Natural killer cell (primary cell): ENCODE data around the gene PRKAG2. TPM values are rescaled to one million over a fixed set of nuclear protein-coding genes. Genes with fewer than 3 reads are reported as not detected.

Experiments
- ATAC-seq, 3 donors: fragments of 150-1000 bp in 2 of 3; fragments of 200-7000 bp in 1 of 3; cut with Tn5 transposase; 1 replicate in 1 of 3; 2 replicates in 2 of 3; pipeline ENCODE4 v1.10.0; 2021; ENCODE audit warnings: mild to moderate bottlenecking in 2 of 3, moderate library complexity in 2 of 3
- DNase-seq, 2 donors: peaks; one replicate each; pipeline versions ENCODE4 v3.0.0 to v3.0.0-alpha.2; 2013 to 2021; ENCODE audit warnings: mixed read lengths in 1 of 2
- H3K27ac ChIP-seq: one replicate; pipeline ENCODE4 v1.5.1; 2013; ENCODE audit warnings: mild to moderate bottlenecking, low read length
- H3K27me3 ChIP-seq: one replicate; pipeline ENCODE4 v1.6.1; 2013; ENCODE audit warnings: low read length; ENCODE audit not compliant: control insufficient read depth, insufficient read depth
- H3K36me3 ChIP-seq: one replicate; pipeline ENCODE4 v1.6.1; 2013; ENCODE audit warnings: low read length; ENCODE audit not compliant: control insufficient read depth, insufficient read depth
- H3K4me1 ChIP-seq: one replicate; pipeline ENCODE4 v1.6.1; 2013; ENCODE audit warnings: low read length; ENCODE audit not compliant: control insufficient read depth, insufficient read depth
- H3K4me3 ChIP-seq: one replicate; pipeline ENCODE4 v1.5.1; 2013; ENCODE audit warnings: low read length
- H3K9me3 ChIP-seq: one replicate; pipeline ENCODE4 v1.6.1; 2013; ENCODE audit warnings: low read length; ENCODE audit not compliant: control insufficient read depth, insufficient read depth
- H3K27ac Mint-ChIP-seq, 2 donors: one replicate each; pipeline ENCODE4 v1.8.0; 2022; ENCODE audit warnings: mild to moderate bottlenecking in 2 of 2, mixed read lengths in 2 of 2, moderate library complexity in 1 of 2
- H3K27me3 Mint-ChIP-seq, 2 donors: one replicate each; pipeline ENCODE4 v1.8.0; 2022; ENCODE audit warnings: low read depth in 2 of 2, mixed read lengths in 2 of 2
- H3K36me3 Mint-ChIP-seq: one replicate; pipeline ENCODE4 v1.8.0; 2022; ENCODE audit warnings: mixed read lengths
- H3K4me1 Mint-ChIP-seq, 2 donors: one replicate each; pipeline ENCODE4 v1.8.0; 2022; ENCODE audit warnings: mixed read lengths in 2 of 2
- H3K4me3 Mint-ChIP-seq: one replicate; pipeline ENCODE4 v1.8.0; 2022; ENCODE audit warnings: mild to moderate bottlenecking, moderate library complexity, mixed read lengths
- H3K9me3 Mint-ChIP-seq, 2 donors: one replicate each; pipeline ENCODE4 v1.8.0; 2022; ENCODE audit warnings: mixed read lengths in 2 of 2
- WGBS: methylation state at CpG from one replicate; pipeline ENCODE4 v1.1.7; 2013; ENCODE audit warnings: missing lambda C conversion rate; ENCODE audit not compliant: insufficient coverage; 5-methylcytosine and 5-hydroxymethylcytosine counted together
- intact Hi-C: fragments of 100-400 bp; cut with micrococcal nuclease; formaldehyde crosslinking; loops from one replicate; pipeline ENCODE4 v1.14.2; 2022
- total RNA-seq, 4 donors: library from RNA; stranded (reverse); fragments of 120-200 nt in 1 of 4; gene quantifications; one replicate each; pipeline versions ENCODE4 v1.2.3 to v1.2.4, GENCODE V29; 2013 to 2022
- TF ChIP-seq, protein P1 (sequence below): fragments of 200-600 bp; IDR thresholded peaks from one replicate; pipeline ENCODE4 v1.8.0; 2022; ENCODE audit warnings: antibody characterized with exemption

The PRKAG2 gene
- total RNA-seq, 3 donors from 2014 or later (not counting 1 experiment from before 2014, with no cell fraction given), result 42.6 to 66.5 (median 64.4) TPM

DNA sequence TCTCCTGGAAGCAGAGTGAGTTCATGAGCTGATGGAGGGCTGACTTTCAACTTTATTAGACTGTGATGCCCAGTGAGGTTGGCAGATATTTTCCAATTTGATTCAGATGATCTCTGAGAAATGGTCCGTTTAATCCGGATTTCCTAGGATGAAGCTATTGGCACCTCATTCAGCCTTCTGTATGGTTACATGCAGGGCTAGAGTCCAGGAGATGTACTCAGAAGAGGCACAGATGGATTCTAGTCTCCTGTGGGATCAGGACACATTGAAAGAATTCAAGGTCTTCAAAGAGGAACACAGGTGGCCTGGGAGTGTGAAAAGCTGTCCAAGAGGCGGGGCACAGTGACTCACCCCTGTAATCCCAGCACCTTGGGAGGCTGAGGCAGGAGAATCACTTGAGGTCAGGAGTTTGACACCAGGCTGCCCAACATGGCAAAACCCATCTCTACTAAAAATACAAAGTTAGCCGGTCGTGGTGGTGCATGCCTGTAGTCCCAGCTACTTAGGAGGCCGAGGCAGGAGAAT, 334.2 kb downstream of the PRKAG2 start:
- intact Hi-C loops, result no loop called here
- peaks cover 21 to 54% of the 10 kb centered on the region in 2 donors for H3K27me3 Mint-ChIP-seq
- H3K27ac Mint-ChIP-seq, result no peak overlapping the region
- H3K36me3 Mint-ChIP-seq, result no peaks in the 10 kb centered on the region
- no peak for ATAC-seq
- TF ChIP-seq, protein P1, sequence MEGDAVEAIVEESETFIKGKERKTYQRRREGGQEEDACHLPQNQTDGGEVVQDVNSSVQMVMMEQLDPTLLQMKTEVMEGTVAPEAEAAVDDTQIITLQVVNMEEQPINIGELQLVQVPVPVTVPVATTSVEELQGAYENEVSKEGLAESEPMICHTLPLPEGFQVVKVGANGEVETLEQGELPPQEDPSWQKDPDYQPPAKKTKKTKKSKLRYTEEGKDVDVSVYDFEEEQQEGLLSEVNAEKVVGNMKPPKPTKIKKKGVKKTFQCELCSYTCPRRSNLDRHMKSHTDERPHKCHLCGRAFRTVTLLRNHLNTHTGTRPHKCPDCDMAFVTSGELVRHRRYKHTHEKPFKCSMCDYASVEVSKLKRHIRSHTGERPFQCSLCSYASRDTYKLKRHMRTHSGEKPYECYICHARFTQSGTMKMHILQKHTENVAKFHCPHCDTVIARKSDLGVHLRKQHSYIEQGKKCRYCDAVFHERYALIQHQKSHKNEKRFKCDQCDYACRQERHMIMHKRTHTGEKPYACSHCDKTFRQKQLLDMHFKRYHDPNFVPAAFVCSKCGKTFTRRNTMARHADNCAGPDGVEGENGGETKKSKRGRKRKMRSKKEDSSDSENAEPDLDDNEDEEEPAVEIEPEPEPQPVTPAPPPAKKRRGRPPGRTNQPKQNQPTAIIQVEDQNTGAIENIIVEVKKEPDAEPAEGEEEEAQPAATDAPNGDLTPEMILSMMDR, result no peak
- no peak overlapping the region for H3K4me3 Mint-ChIP-seq
- Histone ChIP-seq H3K27ac (no peak overlapping the region), H3K36me3 (no peaks in the 10 kb centered on the region), H3K27me3 (peaks cover 2% of the 10 kb centered on the region), H3K9me3 (no peaks in the 10 kb centered on the region), H3K4me1 (no peaks in the 10 kb centered on the region), H3K4me3 (no peak overlapping the region)
- peaks cover 5 to 13% of the 10 kb centered on the region in 2 donors for H3K4me1 Mint-ChIP-seq
- DNase-seq, result no peak
- H3K9me3 Mint-ChIP-seq, result no peaks in the 10 kb centered on the region
- WGBS, result 90% methylated on average over 6 of the region's 6 CpGs

GRCh38 chr7:151541709-151542499, 335.0 kb downstream of the PRKAG2 start:
- Histone ChIP-seq H3K4me1 (no peaks in the 10 kb centered on the region), H3K36me3 (no peaks in the 10 kb centered on the region), H3K27me3 (peaks cover 2% of the 10 kb centered on the region), H3K4me3 (no peak overlapping the region), H3K9me3 (no peaks in the 10 kb centered on the region), H3K27ac (no peak overlapping the region)
- no peak overlapping the region for H3K27ac Mint-ChIP-seq
- no peak overlapping the region for H3K4me3 Mint-ChIP-seq
- H3K27me3 Mint-ChIP-seq, result peaks cover 21 to 49% of the 10 kb centered on the region in 2 donors
- intact Hi-C loops, result no loop called here
- no peaks in the 10 kb centered on the region for H3K36me3 Mint-ChIP-seq
- no peaks in the 10 kb centered on the region for H3K9me3 Mint-ChIP-seq
- TF ChIP-seq, protein P1, result no peak
- H3K4me1 Mint-ChIP-seq, result peaks cover 12 to 21% of the 10 kb centered on the region in 2 donors
- DNase-seq (no peak), ATAC-seq (no peak)
- 89% methylated on average over 17 of the region's 17 CpGs for WGBS

DNA sequence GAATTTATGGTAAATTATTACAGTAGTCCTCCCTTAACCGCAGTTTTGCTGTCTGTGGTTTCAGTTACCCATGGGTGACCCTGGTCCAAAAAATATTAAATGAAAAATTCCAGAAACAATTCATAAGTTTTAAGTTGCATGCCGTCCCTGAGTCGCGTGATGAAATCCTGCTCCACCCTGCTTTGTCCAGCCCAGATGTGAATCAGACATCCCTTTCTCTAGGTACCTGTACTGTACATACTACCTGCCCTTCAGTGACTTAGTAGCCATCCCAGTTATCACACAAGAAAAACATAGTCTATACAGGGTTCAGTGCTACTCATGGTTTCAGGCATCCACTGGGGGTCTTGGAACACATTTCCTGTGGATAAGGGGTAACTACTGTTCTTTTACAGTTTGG, 336.8 kb downstream of the PRKAG2 start:
- Histone ChIP-seq H3K4me1 (no peaks in the 10 kb centered on the region), H3K27ac (no peak overlapping the region), H3K4me3 (no peak overlapping the region), H3K36me3 (no peaks in the 10 kb centered on the region), H3K9me3 (no peaks in the 10 kb centered on the region), H3K27me3 (no peaks in the 10 kb centered on the region)
- WGBS, result 93% methylated on average over 4 of the region's 4 CpGs
- H3K4me3 Mint-ChIP-seq, result no peak overlapping the region
- peaks cover 2 to 4% of the 10 kb centered on the region in 2 donors for H3K9me3 Mint-ChIP-seq
- TF ChIP-seq, protein P1, result no peak
- intact Hi-C loops, result no loop called here
- peaks cover 24 to 31% of the 10 kb centered on the region in 2 donors for H3K4me1 Mint-ChIP-seq
- H3K27ac Mint-ChIP-seq, result no peak overlapping the region
- DNase-seq (no peak), ATAC-seq (no peak)
- H3K36me3 Mint-ChIP-seq, result no peaks in the 10 kb centered on the region
- peaks cover 16 to 36% of the 10 kb centered on the region in 2 donors for H3K27me3 Mint-ChIP-seq
